Left ventricle myocardium inferior (tissue), 1 donor: ENCODE data around the gene GTPBP6. TPM values are rescaled to one million over a fixed set of nuclear protein-coding genes. Genes with fewer than 3 reads are reported as not detected.

Experiments used
- DNase-seq: peaks from one replicate; pipeline ENCODE4 v3.0.0-alpha.2; 2020
- H3K27ac ChIP-seq: fragments of 200-600 bp; replicated peaks from 2 replicates; pipeline ENCODE4 v1.8.0; 2021
- H3K27me3 ChIP-seq: fragments of 200-600 bp; 2 replicates; pipeline ENCODE4 v1.8.0; 2021; ENCODE audit warnings: low read depth
- H3K36me3 ChIP-seq: fragments of 200-600 bp; 2 replicates; pipeline ENCODE4 v1.8.0; 2021
- H3K4me1 ChIP-seq: fragments of 200-600 bp; 2 replicates; pipeline ENCODE4 v1.8.0; 2021
- H3K4me3 ChIP-seq: fragments of 200-600 bp; 2 replicates; pipeline ENCODE4 v1.8.0; 2021; ENCODE audit warnings: mild to moderate bottlenecking, moderate library complexity
- H3K9me3 ChIP-seq: fragments of 200-600 bp; replicated peaks from 2 replicates; pipeline ENCODE4 v1.8.0; 2021
- intact Hi-C: fragments of 100-400 bp; cut with micrococcal nuclease; formaldehyde crosslinking; loops from one replicate; pipeline ENCODE4 v1.11.0; 2022
- total RNA-seq: library from RNA; stranded (reverse); fragmentation: NEBNext Ultra II Directional; extraction: Animal tissue kit (Norgen Biotek cat#: 25700); gene quantifications from one replicate; pipeline ENCODE4 v1.2.1, GENCODE V29; 2021
- TF ChIP-seq, protein P1 (sequence below): fragments of 200-600 bp; IDR thresholded peaks from 2 replicates; pipeline ENCODE4 v1.8.0; 2021; ENCODE audit warnings: antibody characterized with exemption, mild to moderate bottlenecking, borderline replicate concordance
- donor health status: DM: no; HTN: yes; CAD: no; lungs with severe emphysema.

GTPBP6 gene
- total RNA-seq, 1 donor from 2014 or later = 51.1 TPM

DNA sequence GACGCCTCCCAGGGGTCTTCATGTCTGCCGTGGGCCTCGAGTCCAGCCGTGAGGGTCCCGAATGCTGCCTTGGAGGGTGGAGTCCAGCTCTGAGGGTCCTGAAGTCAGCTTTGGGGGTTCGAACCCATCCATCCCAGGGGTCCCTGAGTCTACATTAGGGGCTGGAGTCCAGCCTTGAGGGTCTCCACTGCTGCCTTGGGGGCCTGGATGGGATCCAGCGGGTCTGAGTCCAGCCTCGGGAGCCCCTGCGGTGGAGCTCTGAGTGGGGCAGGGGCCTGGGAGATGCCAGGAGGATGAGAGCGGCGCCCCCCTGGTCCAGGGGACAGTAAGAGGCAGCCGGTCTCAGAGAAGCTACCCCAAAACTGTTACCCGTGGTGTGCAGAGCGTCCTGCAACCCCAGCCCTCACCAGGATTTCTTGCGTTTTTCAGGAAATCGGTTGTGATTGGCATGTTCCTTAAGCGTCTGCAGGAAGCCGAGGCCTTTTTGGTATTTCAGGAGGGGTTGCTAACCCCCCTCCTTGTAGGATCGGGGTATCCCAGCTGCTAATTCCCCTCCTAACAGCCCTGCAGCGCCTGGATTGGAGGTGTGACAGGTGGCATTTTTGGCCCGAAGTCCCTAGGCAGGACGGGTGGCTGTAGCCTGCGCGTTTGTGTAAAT, 1.7 kb upstream of the GTPBP6 start:
- TF ChIP-seq, protein P1, sequence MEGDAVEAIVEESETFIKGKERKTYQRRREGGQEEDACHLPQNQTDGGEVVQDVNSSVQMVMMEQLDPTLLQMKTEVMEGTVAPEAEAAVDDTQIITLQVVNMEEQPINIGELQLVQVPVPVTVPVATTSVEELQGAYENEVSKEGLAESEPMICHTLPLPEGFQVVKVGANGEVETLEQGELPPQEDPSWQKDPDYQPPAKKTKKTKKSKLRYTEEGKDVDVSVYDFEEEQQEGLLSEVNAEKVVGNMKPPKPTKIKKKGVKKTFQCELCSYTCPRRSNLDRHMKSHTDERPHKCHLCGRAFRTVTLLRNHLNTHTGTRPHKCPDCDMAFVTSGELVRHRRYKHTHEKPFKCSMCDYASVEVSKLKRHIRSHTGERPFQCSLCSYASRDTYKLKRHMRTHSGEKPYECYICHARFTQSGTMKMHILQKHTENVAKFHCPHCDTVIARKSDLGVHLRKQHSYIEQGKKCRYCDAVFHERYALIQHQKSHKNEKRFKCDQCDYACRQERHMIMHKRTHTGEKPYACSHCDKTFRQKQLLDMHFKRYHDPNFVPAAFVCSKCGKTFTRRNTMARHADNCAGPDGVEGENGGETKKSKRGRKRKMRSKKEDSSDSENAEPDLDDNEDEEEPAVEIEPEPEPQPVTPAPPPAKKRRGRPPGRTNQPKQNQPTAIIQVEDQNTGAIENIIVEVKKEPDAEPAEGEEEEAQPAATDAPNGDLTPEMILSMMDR = no peak
- Histone ChIP-seq H3K36me3 (peaks cover 12% of the 10 kb centered on the region), H3K4me3 (peak overlapping the region; percentile 84), H3K9me3 (no peaks in the 10 kb centered on the region), H3K27ac (no peak overlapping the region), H3K27me3 (peaks cover 12% of the 10 kb centered on the region), H3K4me1 (peaks cover 27% of the 10 kb centered on the region)
- peak; percentile 28 for DNase-seq
- intact Hi-C loops = no loop called here

DNA sequence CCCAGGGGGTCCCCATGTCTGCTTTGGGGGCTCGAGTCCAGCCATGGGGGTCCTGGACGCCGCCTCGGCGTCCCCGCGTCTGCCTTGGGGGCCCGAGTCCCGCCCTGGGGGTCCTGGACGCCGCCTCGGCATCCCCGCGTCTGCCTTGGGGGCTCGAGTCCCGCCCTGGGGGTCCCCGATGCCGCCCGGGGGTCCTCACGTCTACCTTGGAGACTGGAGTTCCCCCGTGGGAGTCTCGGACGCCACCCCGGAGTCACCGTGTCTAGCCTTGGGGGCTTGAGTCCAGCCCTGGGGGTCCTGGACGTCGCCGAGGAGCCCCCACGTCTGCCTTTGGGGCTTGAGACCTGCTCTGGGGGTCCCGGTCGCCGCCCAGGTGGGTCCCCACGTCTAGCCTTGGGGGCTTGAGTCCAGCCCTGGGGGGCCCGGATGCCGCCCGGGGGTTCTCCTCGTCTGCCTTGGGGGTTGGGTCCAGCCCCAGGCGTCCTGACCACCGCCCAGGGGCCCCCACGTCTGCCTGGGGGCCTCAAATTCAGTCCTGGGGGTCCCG, 1.1 kb upstream of the GTPBP6 start:
- intact Hi-C loops = no loop called here
- peaks cover 27% of the 10 kb centered on the region for H3K4me1 ChIP-seq
- H3K27ac ChIP-seq = peak overlapping the region; percentile 82
- peak; percentile 34 for DNase-seq
- H3K4me3 ChIP-seq = peak overlapping the region; percentile 84
- H3K36me3 ChIP-seq = peaks cover 18% of the 10 kb centered on the region
- H3K9me3 ChIP-seq = no peaks in the 10 kb centered on the region
- TF ChIP-seq, protein P1 = no peak
- peaks cover 7% of the 10 kb centered on the region for H3K27me3 ChIP-seq

DNA sequence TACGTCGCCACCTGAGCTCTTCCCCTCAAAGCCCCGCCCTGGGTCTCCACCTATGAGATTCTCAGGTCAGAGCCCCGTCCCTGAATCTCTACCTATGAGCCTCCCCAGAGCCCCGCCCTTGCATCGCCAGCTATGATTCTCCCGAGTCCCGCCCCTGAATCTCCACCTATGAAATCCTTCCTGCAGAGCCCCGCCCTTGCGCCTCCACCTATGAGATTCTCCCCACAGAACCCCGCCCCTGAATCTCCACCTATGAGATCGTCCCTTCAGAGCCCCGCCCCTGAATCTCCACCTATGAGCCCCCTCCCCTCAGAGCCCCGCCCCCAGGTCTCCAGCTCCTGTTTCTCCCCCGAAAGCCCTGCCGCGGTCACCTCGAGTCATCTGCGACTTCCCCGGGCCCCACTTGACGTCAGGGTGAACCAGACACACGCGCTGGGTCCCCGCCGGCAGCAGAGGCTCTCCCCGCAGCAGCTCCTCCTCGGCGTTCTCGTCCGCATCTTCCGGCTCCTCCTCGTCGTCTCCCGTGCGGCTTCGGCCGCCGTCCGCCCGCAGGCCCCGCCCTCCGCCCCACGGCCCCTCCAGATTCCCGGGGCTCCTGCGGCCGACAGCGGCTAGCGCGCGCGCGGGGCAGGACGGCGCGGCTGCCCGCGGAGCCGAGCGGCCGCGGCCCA, 393 bp downstream of the GTPBP6 start:
- DNase-seq = peak; percentile 98
- TF ChIP-seq, protein P1 = no peak
- peaks cover 31% of the 10 kb centered on the region for H3K36me3 ChIP-seq
- intact Hi-C loops = no loop called here
- no peaks in the 10 kb centered on the region for H3K27me3 ChIP-seq
- peak overlapping the region; percentile 98 for H3K27ac ChIP-seq
- H3K9me3 ChIP-seq = no peaks in the 10 kb centered on the region
- peak overlapping the region; percentile 84 for H3K4me3 ChIP-seq
- peaks cover 27% of the 10 kb centered on the region for H3K4me1 ChIP-seq

DNA sequence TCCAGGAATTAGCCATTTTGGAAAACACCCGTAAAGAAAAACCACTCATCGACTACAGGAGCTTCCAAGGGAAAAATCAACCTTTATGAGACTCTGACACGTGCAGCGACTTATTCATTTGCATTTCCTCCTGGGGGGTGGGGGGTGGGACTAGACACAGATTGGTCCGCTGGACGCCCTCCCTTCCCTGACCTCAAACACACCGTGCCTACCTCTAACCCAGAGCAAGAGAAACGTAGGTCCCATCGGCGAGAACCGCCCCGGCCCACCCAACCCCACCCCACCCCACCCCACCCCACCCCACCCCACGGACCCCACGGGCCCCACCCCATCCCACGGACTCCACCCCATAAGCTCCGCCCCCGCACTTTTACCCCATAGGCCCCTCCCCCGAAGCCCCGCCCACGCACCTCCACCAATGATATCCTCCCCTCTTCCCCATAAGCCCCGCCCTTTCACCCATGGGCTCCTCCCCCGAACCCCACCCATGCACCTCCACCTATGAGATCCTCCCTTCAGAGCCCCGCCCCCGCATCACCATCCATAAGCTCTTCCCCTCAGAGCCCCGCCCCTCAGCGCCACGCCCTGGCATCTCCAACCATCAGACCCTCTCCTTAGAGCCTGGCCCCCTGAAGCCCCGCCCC, 1.1 kb downstream of the GTPBP6 start:
- peak overlapping the region; percentile 84 for H3K4me3 ChIP-seq
- DNase-seq = no peak
- intact Hi-C loops = no loop called here
- peaks cover 37% of the 10 kb centered on the region for H3K36me3 ChIP-seq
- H3K27me3 ChIP-seq = no peaks in the 10 kb centered on the region
- peaks cover 27% of the 10 kb centered on the region for H3K4me1 ChIP-seq
- TF ChIP-seq, protein P1 = no peak
- peak overlapping the region; percentile 98 for H3K27ac ChIP-seq
- H3K9me3 ChIP-seq = no peaks in the 10 kb centered on the region
